ENCODE data around the gene PRRT2.
"Not testable (repeated sequence)": the region's sequence is repeated elsewhere in the genome, so short reads cannot be mapped to it uniquely, and the experiment has no call there.

Gene PRRT2

DNA sequence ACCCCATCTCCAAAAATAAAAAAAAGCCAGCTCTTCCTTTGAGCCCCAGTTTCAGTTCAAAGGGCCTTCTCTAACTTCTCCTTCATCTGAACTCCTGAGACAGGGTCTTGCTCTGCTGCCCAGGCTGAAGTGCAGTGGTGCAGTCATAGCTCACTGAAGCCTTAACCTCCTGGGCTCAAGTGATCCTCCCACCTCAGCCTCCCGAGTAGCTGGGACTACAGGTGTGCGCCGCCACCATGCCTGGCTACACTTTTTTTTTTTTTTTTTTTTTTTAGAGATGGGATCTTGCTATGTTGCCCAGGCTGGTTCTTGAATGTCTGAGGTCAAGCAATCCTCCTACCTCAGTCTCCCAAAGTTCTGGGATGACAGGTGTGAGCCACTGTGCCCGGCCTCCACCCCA, 21.2 kb downstream of the PRRT2 start:
- not testable (repeated sequence) for DNase-seq (ENCODE audit: low read depth, low spot score)

DNA sequence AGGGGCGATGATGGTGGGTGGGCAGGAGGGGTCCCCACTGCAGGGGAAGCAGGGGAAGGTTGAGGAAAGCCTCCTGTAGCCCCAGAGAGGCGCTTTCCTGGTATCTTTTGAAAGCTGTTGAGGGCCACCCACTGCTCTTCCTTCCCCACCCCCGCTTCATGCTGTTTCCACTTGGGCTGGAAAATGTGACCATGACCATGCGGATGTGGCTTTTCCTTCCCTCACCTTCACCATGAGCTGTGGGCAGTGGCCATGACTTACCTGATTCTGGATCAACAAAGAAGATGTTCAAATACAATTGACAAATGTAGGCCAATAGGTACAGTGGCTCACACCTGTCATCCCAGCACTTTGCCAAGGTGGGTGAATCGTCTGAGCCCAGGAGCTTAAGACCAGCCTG, 22.1 kb downstream of the PRRT2 start:
- DNase-seq (ENCODE audit: low read depth, low spot score) = no peak

DNA sequence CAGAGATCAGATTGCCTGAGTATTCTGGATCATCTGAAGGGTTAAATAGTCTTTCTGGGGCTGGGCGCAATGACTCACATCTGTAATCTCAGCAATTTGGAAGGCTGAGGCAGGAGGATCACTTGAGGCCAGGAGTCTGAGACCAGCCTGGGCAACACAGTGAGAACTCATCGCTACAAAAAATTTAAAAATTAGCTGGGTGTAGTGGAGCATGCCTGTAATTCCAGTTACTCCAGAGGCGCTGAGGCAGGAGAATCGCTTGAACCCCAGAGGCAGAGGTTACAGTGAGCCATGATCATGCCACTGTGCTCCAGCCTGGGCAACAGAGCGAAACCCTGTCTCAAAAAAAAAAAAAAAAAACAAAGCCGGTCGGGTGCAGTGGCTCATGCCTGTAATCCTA, 23.9 kb downstream of the PRRT2 start:
- no peak for DNase-seq (ENCODE audit: low read depth, low spot score)

DNA sequence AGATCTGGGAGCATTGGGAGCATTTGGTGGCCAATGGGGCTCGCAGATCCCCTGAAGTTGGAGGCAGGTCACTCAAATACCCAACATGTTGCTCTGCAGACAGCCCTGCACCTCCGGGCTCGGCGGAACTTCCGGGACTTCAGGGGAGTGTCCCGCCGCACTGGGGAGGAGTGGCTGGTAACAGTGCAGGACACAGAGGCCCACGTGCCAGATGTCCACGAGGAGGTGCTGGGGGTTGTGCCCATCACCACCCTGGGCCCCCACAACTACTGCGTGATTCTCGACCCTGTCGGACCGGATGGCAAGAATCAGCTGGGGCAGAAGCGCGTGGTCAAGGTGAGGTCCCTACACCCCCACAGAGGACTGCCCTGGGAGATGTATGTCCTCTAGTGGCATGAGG, 24.6 kb downstream of the PRRT2 start:
- DNase-seq (ENCODE audit: low read depth, low spot score) = no peak

DNA sequence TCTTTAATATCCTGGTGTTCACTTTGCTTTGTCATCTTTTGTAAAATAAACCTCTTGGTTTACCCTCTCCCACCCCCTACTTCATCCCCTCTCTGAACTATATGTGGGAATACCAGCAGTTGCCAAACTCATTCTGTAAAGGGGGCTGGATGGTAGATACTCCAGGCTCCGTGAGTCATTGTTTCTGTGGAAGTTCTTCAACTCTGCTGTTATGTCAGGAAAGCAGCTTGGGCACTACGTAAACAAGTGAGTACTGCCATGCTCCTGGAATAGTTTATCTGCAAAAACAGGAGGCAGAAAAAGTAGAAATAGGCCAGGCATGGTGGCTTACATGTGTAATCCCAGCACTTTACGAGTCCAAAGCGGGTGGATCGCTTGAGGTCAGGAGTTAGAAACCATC, 25.8 kb downstream of the PRRT2 start:
- no peak for DNase-seq (ENCODE audit: low read depth, low spot score)

DNA sequence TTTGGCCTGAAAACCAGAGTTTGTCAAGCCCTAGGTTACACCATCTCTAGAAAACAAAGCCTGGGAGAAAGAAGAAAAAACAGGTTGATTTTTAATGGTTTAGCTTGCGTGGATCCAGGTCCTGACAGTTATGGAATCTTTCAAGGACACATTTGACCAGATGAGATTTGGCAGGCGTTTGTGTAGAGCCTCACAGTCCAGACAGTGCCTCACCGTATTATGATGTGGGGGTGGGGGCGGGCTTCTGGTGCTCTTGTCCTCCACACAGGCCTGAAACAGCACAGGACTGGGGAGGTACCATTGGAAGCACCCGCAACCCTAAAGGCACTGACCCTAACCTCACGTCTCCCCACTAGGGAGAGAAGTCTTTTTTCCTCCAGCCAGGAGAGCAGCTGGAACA, 27.8 kb downstream of the PRRT2 start:
- DNase-seq (ENCODE audit: low read depth, low spot score) = no peak

DNA sequence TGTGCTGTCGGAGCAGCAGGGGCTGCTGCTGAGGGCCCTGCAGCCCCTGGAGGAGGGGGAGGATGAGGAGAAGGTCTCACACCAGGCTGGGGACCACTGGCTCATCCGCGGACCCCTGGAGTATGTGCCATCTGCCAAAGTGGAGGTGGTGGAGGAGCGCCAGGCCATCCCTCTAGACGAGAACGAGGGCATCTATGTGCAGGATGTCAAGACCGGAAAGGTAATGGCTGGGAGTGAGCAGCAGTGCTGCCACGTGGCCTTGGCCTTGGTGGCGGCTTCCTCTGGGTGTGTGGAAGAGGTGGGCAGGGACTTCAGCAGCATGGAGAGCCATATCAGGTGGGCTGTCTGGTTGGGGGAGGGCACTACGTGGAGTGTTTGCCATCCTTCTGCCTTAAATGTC, 28.2 kb downstream of the PRRT2 start:
- no peak for DNase-seq (ENCODE audit: low read depth, low spot score)

DNA sequence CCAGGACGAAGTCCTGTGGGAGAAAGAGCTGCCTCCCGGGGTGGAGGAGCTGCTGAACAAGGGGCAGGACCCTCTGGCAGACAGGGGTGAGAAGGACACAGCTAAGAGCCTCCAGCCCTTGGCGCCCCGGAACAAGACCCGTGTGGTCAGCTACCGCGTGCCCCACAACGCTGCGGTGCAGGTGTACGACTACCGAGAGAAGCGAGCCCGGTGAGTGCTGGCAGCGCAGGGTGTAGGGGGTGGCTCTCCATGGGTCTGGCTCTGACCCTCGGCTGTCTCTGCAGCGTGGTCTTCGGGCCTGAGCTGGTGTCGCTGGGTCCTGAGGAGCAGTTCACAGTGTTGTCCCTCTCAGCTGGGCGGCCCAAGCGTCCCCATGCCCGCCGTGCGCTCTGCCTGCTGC, 29.6 kb downstream of the PRRT2 start:
- no peak for DNase-seq (ENCODE audit: low read depth, low spot score)

DNA sequence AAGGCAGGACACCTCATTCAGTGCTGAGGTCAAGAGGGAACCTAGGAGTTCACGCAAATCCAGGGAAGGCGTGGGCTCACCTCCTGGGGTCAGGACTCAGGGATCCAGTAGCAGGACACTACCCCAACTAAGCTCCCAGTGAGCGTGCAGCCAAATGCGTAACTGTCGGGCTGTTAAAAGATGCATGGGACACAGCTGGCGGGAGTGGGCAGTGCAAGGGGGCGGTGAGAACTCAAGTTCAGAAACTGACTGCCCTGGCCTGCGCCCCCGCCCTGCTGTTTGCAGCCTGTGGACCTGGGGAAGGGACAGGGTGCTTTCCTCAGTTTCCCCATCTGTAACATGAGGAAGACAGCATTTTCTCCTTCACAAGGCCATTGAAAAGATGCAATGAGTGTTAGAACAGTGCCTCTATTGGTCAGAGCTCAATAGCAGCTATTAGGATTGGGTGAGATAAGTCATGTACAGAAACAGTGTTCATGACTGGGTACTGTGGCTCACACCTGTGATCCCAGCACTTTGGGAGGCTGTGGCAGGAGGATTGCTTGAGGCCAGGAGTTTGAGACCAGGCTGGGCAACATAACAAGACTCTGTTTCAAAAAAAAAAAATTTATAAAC, 30.8 kb downstream of the PRRT2 start:
- no peak for DNase-seq (ENCODE audit: low read depth, low spot score)

DNA sequence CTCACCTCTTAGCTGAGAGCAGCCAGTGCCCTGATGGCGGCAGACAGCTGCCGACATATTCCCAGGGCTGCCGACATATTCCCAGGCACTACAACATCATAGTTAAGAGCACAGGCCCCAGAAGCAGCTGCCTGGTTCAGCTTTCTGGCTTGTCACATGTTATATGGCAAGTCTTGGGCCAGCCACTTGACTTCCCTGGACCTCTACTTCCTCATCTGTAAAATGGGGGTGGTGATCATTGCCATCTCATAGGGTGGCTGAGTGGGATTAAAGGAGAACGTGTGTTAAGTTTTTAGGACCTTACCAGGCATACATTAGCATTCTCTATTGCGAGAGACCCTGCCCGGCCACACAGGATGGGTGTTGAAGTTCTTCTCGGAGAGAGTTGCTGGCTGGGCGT, 31.9 kb downstream of the PRRT2 start:
- DNase-seq (ENCODE audit: low read depth, low spot score) = no peak

DNA sequence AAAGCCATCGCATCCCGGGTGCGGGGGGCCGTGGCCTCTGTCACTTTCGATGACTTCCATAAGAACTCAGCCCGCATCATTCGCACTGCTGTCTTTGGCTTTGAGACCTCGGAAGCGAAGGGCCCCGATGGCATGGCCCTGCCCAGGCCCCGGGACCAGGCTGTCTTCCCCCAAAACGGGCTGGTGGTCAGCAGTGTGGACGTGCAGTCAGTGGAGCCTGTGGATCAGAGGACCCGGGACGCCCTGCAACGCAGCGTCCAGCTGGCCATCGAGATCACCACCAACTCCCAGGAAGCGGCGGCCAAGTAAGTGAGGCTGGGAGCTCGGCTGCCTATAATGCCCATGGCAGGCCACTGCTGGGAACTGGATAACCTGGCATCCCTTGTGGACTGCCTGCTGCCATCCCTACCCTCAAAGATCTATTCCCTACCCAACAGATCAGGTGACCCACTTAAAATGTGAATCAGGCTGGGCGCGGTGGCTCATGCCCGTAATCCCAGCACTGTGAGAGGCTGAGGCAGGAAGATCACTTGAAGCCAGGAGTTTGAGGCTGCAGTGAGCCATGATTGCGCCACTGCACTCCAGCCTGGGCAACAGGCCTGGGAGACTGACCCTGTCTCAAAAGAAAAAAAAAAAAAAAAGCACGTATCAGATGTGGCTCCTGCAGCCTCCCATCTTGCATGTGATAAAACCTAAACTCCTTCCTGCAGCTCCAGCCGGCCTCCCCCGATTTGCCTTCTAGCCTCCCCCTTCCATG, 32.8 kb downstream of the PRRT2 start:
- DNase-seq (ENCODE audit: low read depth, low spot score) = no peak

DNA sequence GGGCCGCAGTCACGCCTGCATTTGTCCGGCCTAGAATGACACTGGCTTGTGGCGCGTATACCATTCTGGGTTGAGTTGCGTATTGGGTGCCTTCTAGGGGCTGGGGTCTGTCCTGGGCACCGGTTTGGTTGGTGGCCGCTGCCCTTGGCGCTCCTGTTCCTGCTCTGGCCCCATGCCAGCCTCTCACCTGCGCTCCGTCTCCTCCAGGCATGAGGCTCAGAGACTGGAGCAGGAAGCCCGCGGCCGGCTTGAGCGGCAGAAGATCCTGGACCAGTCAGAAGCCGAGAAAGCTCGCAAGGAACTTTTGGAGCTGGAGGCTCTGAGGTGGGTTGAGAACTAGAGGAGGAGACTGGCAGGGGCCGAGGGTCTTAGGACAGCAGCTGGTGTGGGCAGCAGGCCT, 33.7 kb downstream of the PRRT2 start:
- DNase-seq (ENCODE audit: low read depth, low spot score) = no peak

DNA sequence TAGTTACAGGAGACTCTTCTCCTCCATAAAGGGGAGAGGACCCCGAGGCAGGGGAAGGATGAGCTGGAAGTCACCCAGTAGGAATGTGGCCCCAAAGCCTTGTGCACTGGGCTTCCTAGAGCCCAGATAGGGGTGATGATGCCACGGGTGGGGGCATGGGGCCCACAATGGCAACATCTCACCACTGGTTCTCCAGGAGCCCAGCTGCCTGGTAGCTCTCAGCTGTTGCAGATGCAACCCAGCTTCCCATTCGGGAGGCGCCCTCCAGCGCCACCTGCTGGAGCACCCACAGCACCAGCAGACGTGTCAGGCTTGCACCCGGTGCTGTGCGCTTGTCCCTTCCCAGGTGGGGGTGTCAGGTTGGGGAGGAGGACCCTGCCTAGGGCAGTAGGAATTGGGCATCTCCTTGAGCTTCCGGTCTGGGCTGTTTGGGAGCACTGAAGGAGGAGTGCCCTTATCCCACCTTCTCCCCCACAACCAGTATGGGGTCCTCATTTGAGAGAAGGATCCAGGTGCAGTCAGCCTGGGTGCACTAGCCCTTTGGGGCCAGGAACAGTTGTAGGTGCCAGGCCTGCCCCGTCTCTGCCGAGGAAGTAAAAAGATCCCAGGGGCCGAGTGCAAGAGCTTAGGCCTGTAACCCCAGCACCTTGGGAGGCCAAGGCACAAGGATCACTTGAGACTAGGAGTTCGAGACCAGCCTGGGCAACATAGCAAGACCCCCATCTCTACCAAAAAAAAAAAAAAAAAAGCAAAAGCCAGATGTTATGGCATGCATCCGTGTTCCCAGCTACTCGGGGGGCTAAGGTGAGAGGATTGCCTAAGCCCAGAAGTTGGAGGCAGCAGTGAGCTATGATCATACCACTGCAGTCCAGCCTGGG, 36.7 kb downstream of the PRRT2 start:
- DNase-seq (ENCODE audit: low read depth, low spot score) = no peak

DNA sequence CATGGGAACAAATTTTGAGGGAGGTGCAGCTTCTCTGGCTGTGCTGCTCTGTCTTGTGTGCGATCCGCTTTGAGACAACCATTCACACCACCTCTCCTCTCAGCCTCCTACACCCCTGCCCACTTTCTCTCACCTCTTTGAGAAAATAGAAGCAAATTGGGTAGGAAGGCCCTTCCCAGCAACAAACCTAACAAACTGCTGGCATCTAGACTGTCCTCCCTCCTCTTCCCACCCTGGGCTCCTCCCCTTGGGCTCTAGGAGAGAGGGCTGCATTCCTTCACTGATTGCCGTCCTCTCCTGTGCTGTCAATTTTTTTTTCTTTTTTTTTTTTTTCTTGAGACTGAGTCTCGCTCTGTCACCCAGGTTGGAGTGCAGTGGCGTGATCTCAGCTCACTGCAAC, 37.5 kb downstream of the PRRT2 start:
- DNase-seq (ENCODE audit: low read depth, low spot score) = no peak

DNA sequence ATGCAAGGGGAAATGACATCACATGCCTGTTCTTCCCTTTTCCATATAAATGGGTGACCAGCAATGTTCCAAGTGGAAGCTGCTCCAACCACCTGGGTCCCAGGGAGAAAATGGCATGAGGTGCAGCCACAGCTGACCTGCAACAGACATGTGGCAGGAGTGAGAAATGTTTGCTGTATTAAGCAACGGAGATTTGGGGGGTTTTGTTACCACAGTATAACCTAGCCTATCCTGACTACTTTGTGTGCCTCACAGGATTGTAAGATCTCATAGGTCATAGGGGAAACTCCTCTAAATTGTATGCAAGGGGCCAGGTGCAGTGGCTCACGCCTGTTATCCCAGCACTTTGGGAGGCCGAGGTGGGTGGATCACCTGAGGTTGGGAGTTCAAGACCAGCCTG, 39.0 kb downstream of the PRRT2 start:
- no peak for DNase-seq (ENCODE audit: low read depth, low spot score)

DNA sequence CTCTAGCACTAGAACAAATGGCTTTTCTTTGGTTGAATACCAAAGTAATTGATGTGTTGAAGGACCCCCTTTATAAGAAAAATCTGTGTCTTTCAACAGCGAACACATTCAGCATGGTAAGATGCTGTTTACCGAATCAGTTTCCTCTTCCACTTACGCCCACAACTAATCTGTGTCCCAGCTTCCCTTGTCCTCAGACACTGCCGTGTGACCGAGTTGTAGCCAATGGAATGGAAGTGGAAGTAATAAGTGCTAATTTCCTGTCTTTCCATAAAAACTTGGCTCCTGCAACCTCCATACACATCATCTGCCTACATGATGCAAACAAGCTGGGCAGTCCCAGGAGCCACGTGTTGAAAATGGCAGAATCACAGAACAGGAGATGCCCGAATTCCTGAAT, 40.7 kb downstream of the PRRT2 start:
- DNase-seq (ENCODE audit: low read depth, low spot score) = no peak

DNA sequence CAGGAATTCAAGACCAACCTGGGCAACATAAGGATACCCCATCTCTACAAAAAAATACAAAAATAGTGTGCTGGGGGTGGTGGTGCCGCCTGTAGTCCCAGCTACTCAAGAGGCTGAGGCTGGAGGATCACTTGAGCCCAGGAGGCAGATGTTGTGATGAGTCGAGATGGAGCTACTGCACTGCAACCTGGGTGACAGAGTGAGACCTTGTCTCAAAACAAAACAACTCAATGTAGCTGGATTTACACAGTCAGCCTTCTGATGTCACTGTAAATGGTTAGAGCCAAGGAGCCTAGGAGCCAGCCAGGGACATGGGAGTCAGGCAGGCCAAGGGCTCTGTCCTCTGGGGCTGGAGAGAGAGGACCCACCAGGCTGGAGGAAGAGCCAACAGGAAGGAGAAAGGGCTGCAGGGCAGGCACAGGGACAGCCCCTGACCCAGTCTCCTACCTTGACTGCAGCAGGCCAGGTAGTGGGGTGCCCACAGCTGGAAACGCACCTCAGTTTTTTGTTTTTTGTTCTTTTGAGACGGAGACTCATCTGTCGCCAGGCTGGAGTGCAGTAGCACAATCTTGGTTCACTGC, 42.6 kb downstream of the PRRT2 start:
- no peak for DNase-seq (ENCODE audit: low read depth, low spot score)

DNA sequence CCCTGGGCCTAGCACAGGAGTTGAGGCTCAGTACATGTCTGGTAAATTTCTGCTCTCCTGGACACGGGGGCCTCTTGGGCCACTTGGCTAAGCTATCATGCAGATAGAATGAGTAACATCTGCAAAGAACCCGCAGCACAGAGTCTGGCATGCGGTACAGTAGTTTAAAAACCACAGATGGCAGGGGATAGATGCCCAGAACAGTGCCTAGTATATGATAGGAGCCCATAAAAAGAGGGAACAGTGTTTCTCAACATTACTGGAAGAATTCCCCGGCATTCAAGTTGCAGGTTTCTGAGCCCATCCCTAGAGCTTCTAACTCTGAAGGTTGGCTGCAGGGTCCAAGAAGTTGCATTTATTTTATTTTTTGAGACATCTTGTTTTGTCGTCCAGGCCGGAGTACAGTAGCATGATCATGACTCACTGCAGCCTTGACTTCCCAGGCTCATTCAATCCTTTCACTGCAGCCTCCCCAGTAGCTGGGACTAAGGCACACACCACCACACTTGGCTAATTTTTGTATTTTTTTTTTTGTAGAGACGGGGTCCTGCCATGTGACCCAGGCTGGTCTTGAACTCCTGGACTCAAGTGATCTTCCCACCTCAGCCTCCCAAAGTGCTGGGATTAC, 45.3 kb downstream of the PRRT2 start:
- DNase-seq (ENCODE audit: low read depth, low spot score) = no peak

DNA sequence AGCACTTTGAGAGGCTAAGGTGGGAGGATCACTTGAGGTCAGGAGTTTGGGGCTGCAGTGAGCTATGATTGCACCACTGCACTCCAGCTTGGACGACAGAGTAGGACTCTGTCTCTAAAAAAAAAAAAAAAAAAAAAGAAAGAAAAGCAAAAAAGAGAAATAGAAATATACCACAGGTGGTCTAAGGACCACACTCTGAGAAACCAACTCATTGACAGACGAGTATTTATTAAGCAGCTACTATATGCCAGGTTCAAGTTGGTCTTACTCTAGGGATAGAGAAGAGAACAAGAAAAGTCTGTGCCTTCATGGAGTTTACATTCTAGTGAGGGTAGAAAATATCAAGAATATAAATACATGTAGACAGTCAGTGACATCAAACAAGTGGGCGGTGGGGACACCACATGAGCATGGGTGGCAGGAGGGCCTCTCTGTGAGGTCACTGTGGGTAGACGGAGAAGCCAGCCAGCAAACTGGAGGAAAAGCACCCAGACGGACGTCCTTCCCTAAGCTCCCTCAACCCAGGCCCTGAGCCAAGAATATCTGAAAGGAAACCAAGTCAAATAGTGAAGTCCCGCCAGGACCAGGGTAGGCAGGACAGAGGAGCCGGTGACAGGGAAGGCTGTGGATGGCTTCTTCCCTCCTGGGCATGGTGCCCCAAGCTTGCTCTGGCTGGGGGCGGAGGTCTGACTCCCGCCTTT, 46.3 kb downstream of the PRRT2 start:
- no peak for DNase-seq (ENCODE audit: low read depth, low spot score)

DNA sequence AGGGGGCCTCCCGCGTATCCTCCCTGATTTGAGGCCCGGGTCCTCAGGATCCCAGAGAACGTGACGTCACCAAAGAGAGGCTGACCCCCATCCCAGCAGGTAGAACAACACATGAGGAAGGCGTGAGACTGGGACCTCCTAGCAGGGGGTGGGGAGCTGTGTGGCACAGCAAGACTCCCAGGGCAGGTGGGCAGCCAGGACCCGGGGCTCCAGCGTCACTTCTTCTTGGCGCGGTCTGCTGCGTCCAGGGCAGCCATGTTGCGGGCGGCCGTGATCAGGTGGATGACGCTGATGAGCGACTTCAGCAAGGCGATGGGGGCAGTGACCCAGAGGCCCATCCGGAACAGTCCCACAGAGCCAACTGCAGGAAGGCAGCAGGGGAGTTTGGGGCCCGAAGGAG, 47.0 kb downstream of the PRRT2 start:
- DNase-seq (ENCODE audit: low read depth, low spot score) = no peak

DNA sequence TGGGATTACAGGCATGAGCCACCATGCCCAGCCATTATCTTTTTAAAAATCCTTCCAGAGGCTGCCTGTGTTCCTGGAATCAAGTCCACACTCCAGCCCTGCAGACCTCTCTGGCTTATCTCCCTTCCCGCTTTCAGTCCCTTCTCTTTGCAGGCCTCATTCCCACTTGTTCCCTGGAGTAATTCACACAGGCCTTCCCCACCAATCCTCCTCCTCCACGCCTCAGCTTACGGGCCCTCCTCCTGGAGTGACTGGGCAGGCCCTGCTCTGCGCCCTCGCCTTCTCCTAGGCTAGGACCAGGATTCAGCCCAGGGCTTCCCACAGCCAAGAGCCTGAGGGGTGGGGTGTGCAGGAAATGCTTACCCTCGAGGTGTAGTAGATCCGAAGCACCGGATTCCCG, 48.2 kb downstream of the PRRT2 start:
- no peak for DNase-seq (ENCODE audit: low read depth, low spot score)

Data from smooth muscle cell of the brain vasculature (primary cell).